ENCODE results near the gene LCE1F.

Gene LCE1F

DNA sequence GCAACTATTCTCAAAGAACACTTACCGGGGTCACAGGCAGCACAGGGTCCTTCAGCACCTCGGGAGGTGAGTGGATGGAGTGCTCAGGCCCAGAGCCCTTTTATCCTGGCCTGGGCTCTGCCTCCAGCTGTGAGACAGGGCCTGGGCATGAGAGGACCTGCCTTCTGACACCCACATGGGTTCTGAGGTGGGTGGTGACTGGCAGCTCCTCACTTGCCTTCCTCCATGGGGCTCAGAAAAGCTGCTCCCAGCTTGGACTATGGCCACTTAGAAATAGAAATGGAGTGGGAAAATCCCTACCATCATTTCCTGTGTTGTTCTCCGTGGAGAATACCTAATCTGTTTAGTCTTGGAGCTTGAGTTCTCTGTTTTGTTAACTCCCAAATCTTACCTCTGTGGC, 31.6 kb downstream of the LCE1F start, which contains the start of gene LCE1C:
TSS of gene LCE1C (minus strand) at position 76 of the 400 bp plus-strand sequence. CDS start 1,173 bp downstream, outside the sequence.
- Histone ChIP-seq H3K4me3 (ENCODE audit: low read length) (no peak within 1 kb of the TSS), H4K20me1 (ENCODE audit: insufficient read depth, low read length) (no peaks in the 10 kb centered on the region), H3K9me3 (replicated peaks; ENCODE audit: insufficient read depth, low read length) (no peaks in the 10 kb centered on the region), H3K9ac (ENCODE audit: low read length) (no peak within 1 kb of the TSS), H3K79me2 (ENCODE audit: low read length) (no peaks in the 10 kb centered on the region), H3K4me1 (ENCODE audit: low read length) (no peaks in the 10 kb centered on the region), H3K27me3 (replicated peaks; ENCODE audit: insufficient read depth, low read length) (no peaks in the 10 kb centered on the region), H3K9me2 (replicated peaks; ENCODE audit: insufficient read depth, low read length) (no peaks in the 10 kb centered on the region), H3K27ac (ENCODE audit: low read length) (no peak within 1 kb of the TSS), H2AFZ (ENCODE audit: low read length) (no peak within 1 kb of the TSS), H3K36me3 (replicated peaks; ENCODE audit: insufficient read depth, low read length) (no peaks in the 10 kb centered on the region), H3F3A (ENCODE audit: insufficient read depth, low read length) (no peaks in the 10 kb centered on the region), H3K4me2 (ENCODE audit: low read depth, low read length) (no peak within 1 kb of the TSS)
- TF ChIP-seq EZH2 (optimal IDR thresholded peaks at IDR 0.05; ENCODE audit: low read depth, low read length): no peak
- no peak for TF ChIP-seq EZH2phosphoT487 (IDR thresholded peaks at IDR 0.05; ENCODE audit: low read length)
- TF ChIP-seq, protein P1, sequence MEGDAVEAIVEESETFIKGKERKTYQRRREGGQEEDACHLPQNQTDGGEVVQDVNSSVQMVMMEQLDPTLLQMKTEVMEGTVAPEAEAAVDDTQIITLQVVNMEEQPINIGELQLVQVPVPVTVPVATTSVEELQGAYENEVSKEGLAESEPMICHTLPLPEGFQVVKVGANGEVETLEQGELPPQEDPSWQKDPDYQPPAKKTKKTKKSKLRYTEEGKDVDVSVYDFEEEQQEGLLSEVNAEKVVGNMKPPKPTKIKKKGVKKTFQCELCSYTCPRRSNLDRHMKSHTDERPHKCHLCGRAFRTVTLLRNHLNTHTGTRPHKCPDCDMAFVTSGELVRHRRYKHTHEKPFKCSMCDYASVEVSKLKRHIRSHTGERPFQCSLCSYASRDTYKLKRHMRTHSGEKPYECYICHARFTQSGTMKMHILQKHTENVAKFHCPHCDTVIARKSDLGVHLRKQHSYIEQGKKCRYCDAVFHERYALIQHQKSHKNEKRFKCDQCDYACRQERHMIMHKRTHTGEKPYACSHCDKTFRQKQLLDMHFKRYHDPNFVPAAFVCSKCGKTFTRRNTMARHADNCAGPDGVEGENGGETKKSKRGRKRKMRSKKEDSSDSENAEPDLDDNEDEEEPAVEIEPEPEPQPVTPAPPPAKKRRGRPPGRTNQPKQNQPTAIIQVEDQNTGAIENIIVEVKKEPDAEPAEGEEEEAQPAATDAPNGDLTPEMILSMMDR (IDR thresholded peaks at IDR 0.05; ENCODE audit: low read length): no peak
- no peak for DNase-seq

DNA sequence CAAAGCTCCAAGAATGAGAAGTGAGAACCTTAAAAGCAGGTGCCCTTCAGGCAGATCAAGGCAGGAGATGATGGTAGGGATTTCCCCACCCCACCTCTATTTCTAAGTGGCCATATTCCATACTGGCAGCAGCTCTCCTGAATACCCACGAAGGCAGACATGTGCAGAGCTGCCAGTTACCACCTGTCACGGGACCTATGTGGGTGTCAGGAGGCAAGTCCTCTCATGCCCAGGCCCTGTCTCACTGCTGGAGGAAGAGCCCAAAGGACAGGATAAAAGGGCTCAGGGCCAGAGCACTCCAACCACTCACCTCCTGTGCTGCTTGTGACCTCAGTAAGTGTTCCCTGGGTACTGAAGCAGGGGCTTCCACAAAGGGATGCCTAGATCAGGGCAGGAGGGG, 36.1 kb downstream of the LCE1F start:
- Histone ChIP-seq H3K4me2 (ENCODE audit: low read depth, low read length) (no peak overlapping the region), H3K9me2 (replicated peaks; ENCODE audit: insufficient read depth, low read length) (no peaks in the 10 kb centered on the region), H3F3A (ENCODE audit: insufficient read depth, low read length) (no peaks in the 10 kb centered on the region), H3K9me3 (replicated peaks; ENCODE audit: insufficient read depth, low read length) (no peaks in the 10 kb centered on the region), H3K27me3 (replicated peaks; ENCODE audit: insufficient read depth, low read length) (no peaks in the 10 kb centered on the region), H2AFZ (ENCODE audit: low read length) (no peak overlapping the region), H4K20me1 (ENCODE audit: insufficient read depth, low read length) (no peaks in the 10 kb centered on the region), H3K4me3 (ENCODE audit: low read length) (no peak overlapping the region), H3K9ac (ENCODE audit: low read length) (no peak overlapping the region), H3K4me1 (ENCODE audit: low read length) (no peaks in the 10 kb centered on the region), H3K36me3 (replicated peaks; ENCODE audit: insufficient read depth, low read length) (no peaks in the 10 kb centered on the region), H3K79me2 (ENCODE audit: low read length) (no peaks in the 10 kb centered on the region), H3K27ac (ENCODE audit: low read length) (no peak overlapping the region)
- no peak for DNase-seq
- TF ChIP-seq EZH2phosphoT487 (IDR thresholded peaks at IDR 0.05; ENCODE audit: low read length) (no peak), EZH2 (optimal IDR thresholded peaks at IDR 0.05; ENCODE audit: low read depth, low read length) (no peak)
- TF ChIP-seq, protein P1 (IDR thresholded peaks at IDR 0.05; ENCODE audit: low read length): no peak

DNA sequence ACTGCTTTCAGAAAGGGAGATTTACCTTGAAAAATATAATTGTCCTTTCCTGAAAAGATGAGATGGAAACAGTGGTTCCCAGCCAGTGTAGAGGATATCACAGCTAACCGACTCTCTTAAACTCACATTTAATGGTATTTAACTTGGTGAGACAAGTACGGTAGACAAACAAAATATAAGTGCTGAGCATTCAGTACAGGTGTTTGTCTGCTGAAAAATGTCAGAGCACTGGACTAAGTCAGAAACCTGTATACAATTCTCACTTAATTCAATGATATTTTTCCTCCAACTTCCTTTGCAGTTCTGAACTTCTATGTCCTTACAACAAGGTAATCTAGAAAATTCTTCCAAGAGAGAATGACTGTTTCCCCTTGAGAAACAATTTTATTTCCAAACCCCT, 36.7 kb downstream of the LCE1F start, which contains the start of gene LCE1B:
TSS of gene LCE1B (plus strand) at position 301 of the 400 bp plus-strand sequence. CDS start 476 bp downstream, outside the sequence.
- H3F3A ChIP-seq (ENCODE audit: insufficient read depth, low read length): no peaks in the 10 kb centered on the region
- no peaks in the 10 kb centered on the region for H3K27me3 ChIP-seq (replicated peaks; ENCODE audit: insufficient read depth, low read length)
- no peak within 1 kb of the TSS for H3K4me3 ChIP-seq (ENCODE audit: low read length)
- no peak within 1 kb of the TSS for H3K9ac ChIP-seq (ENCODE audit: low read length)
- H3K27ac ChIP-seq (ENCODE audit: low read length): no peak within 1 kb of the TSS
- H4K20me1 ChIP-seq (ENCODE audit: insufficient read depth, low read length): no peaks in the 10 kb centered on the region
- no peaks in the 10 kb centered on the region for H3K9me2 ChIP-seq (replicated peaks; ENCODE audit: insufficient read depth, low read length)
- no peak for DNase-seq
- no peak within 1 kb of the TSS for H2AFZ ChIP-seq (ENCODE audit: low read length)
- TF ChIP-seq EZH2phosphoT487 (IDR thresholded peaks at IDR 0.05; ENCODE audit: low read length) (no peak), EZH2 (optimal IDR thresholded peaks at IDR 0.05; ENCODE audit: low read depth, low read length) (no peak)
- TF ChIP-seq, protein P1 (IDR thresholded peaks at IDR 0.05; ENCODE audit: low read length): no peak
- no peaks in the 10 kb centered on the region for H3K4me1 ChIP-seq (ENCODE audit: low read length)
- H3K36me3 ChIP-seq (replicated peaks; ENCODE audit: insufficient read depth, low read length): no peaks in the 10 kb centered on the region
- no peaks in the 10 kb centered on the region for H3K79me2 ChIP-seq (ENCODE audit: low read length)
- no peak within 1 kb of the TSS for H3K4me2 ChIP-seq (ENCODE audit: low read depth, low read length)
- no peaks in the 10 kb centered on the region for H3K9me3 ChIP-seq (replicated peaks; ENCODE audit: insufficient read depth, low read length)
